HCT116 (cell line): ENCODE measurements around the gene MST1R. TPM values are rescaled to one million over a fixed set of nuclear protein-coding genes. Genes with fewer than 3 reads are reported as not detected.
A peak's percentile ranks its signal among the peaks of the same experiment; 100 is the strongest.
"Not testable (repeated sequence)": the region's sequence is repeated elsewhere in the genome, so short reads cannot be mapped to it uniquely, and the experiment has no call there.

Experiments
- ATAC-seq: fragments of 200-7000 bp; cut with Tn5 transposase; 2 replicates; pipeline ENCODE4 v1.9.1; 2020; ENCODE audit warnings: mild to moderate bottlenecking, moderate library complexity
- BruUV-seq: library from RNA; stranded (reverse); fragments of 400-500 nt; replicated peaks from 2 replicates; lab custom pipeline; 2021; lab: Mats Ljungman, UMichigan
- CTCF ChIA-PET: fragments of 300-600 bp; sonication (Branson Sonifier 250); formaldehyde crosslinking; loops from one replicate; lab custom pipeline; 2021; ENCODE audit warnings: antibody characterized with exemption; lab: Charles Lee
- POLR2A ChIA-PET: fragments of 300-600, 350-600 bp; sonication (Branson Sonifier 250); formaldehyde crosslinking; loops from one replicate; lab custom pipeline; 2021; ENCODE audit warnings: antibody characterized with exemption; lab: Charles Lee
- RAD21 ChIA-PET, 2 experiments: fragments of 300-600 bp; sonication (Branson Sonifier 250); formaldehyde crosslinking; loops; one replicate each; lab custom pipeline; 2023; ENCODE audit warnings: low total read pairs in 2 of 2; ENCODE audit not compliant: uncharacterized antibody in 2 of 2, unreplicated experiment in 2 of 2, low non-redundant PET in 1 of 2; lab: Charles Lee
- DNase-seq: peaks from one replicate; pipeline ENCODE4 v3.0.0-alpha.2; 2010; ENCODE audit warnings: low read depth, low spot score
- H2AFZ ChIP-seq: fragments of 200-600 bp; shearing (Covaris generic), sonication (generic); 2 replicates; pipeline ENCODE4 v1.6.1; 2017; ENCODE audit warnings: low read depth, mixed run types, mixed read lengths, antibody characterized with exemption, low read length; ENCODE audit not compliant: poor library complexity, severe bottlenecking
- H3K27ac ChIP-seq: 2 replicates; pipeline ENCODE4 v1.5.1; 2012; ENCODE audit warnings: low read depth, low read length
- H3K27me3 ChIP-seq: fragments of 200-600 bp; sonication (generic); 2 replicates; pipeline ENCODE4 v1.6.1; 2016; ENCODE audit warnings: mixed run types, low read length, mixed read lengths; ENCODE audit not compliant: insufficient read depth
- H3K36me3 ChIP-seq, 2 experiments: fragments of 200-500 bp in 1 of 2; fragments of 200-600 bp in 1 of 2; sonication (Bioruptor generic) in 1 of 2; sonication (generic) in 1 of 2; 2 replicates each; pipeline versions ENCODE4 v1.5.1 to v1.6.1; 2014 to 2016; ENCODE audit warnings: low read length in 2 of 2, inconsistent platforms in 1 of 2, mixed read lengths in 1 of 2, mixed run types in 1 of 2; ENCODE audit not compliant: insufficient read depth in 2 of 2, control insufficient read depth in 1 of 2
- H3K4me1 ChIP-seq, 2 experiments: fragments of 200-600 bp in 1 of 2; sonication (generic) in 1 of 2; 2 replicates each; pipeline versions ENCODE4 v1.5.1 to v1.6.1; 2012 to 2017; ENCODE audit warnings: low read length in 2 of 2, inconsistent platforms in 1 of 2, mild to moderate bottlenecking in 1 of 2, mixed read lengths in 1 of 2, mixed run types in 1 of 2, moderate library complexity in 1 of 2; ENCODE audit not compliant: insufficient read depth in 2 of 2, control insufficient read depth in 1 of 2
- H3K4me2 ChIP-seq: fragments of 200-600 bp; sonication (generic); 2 replicates; pipeline ENCODE4 v1.6.1; 2017; ENCODE audit warnings: mixed run types, low read length, mixed read lengths
- H3K4me3 ChIP-seq, 2 experiments: fragments of 200-600 bp in 1 of 2; sonication (generic) in 1 of 2; replicated peaks in 1 of 2; 2 replicates each; pipeline ENCODE4 v1.5.1; 2011 to 2016; ENCODE audit warnings: low read length in 2 of 2, control low read depth in 1 of 2, low read depth in 1 of 2, mild to moderate bottlenecking in 1 of 2, mixed read lengths in 1 of 2, mixed run types in 1 of 2
- H3K79me2 ChIP-seq: fragments of 200-600 bp; sonication (generic); 2 replicates; pipeline ENCODE4 v1.6.1; 2017; ENCODE audit warnings: mild to moderate bottlenecking, mixed run types, low read length, moderate library complexity, mixed read lengths; ENCODE audit not compliant: insufficient read depth
- H3K9ac ChIP-seq: fragments of 200-600 bp; sonication (generic); 2 replicates; pipeline ENCODE4 v1.6.1; 2016; ENCODE audit warnings: low read length, mixed read lengths
- H3K9me2 ChIP-seq: fragments of 200-600 bp; sonication (generic), shearing (Covaris generic); 2 replicates; pipeline ENCODE4 v1.6.1; 2017; ENCODE audit warnings: mixed run types, mild to moderate bottlenecking, moderate library complexity; ENCODE audit not compliant: insufficient read depth
- H3K9me3 ChIP-seq, 2 experiments: fragments of 200-500 bp in 1 of 2; fragments of 200-600 bp in 1 of 2; sonication (Bioruptor generic) in 1 of 2; sonication (generic) in 1 of 2; 2 replicates each; pipeline ENCODE4 v1.6.1; 2014 to 2017; ENCODE audit warnings: low read length in 2 of 2, mixed read lengths in 2 of 2, inconsistent platforms in 1 of 2, low read depth in 1 of 2, mild to moderate bottlenecking in 1 of 2, mixed run types in 1 of 2, moderate library complexity in 1 of 2; ENCODE audit not compliant: control insufficient read depth in 1 of 2, insufficient read depth in 1 of 2
- H4K20me1 ChIP-seq: fragments of 200-600 bp; sonication (generic), shearing (Covaris generic); 2 replicates; pipeline ENCODE4 v1.6.1; 2017; ENCODE audit warnings: mixed run types, mild to moderate bottlenecking, moderate library complexity; ENCODE audit not compliant: insufficient read depth
- CBX3 ChIP-seq: IDR thresholded peaks from 2 replicates; pipeline ENCODE4 v1.6.1; 2012; ENCODE audit warnings: low read depth
- EZH2 ChIP-seq: fragments of 200-600 bp; sonication (generic); IDR thresholded peaks from 2 replicates; pipeline ENCODE4 v1.6.1; 2017; ENCODE audit warnings: antibody characterized with exemption, mixed run types
- FOSL1 ChIP-seq: IDR thresholded peaks from 2 replicates; pipeline ENCODE4 v1.6.1; 2012; ENCODE audit warnings: low read depth
- JUND ChIP-seq: IDR thresholded peaks from 2 replicates; pipeline ENCODE4 v1.6.1; 2012
- MAX ChIP-seq: IDR thresholded peaks from 2 replicates; pipeline ENCODE4 v1.6.1; 2012
- POLR2A ChIP-seq: IDR thresholded peaks from 2 replicates; pipeline ENCODE4 v1.7.0; 2011; ENCODE audit warnings: borderline replicate concordance; ENCODE audit not compliant: insufficient read depth, insufficient read length; ENCODE audit errors: extremely low read depth
- POLR2AphosphoS5 ChIP-seq: IDR thresholded peaks from 2 replicates; pipeline ENCODE4 v1.6.1; 2011; ENCODE audit warnings: mild to moderate bottlenecking, low read depth, low read length, moderate library complexity
- RAD21 ChIP-seq: IDR thresholded peaks from 2 replicates; pipeline ENCODE4 v1.6.1; 2012; ENCODE audit warnings: low read depth, mild to moderate bottlenecking
- SIN3A ChIP-seq: IDR thresholded peaks from 2 replicates; pipeline ENCODE4 v1.6.1; 2012; ENCODE audit warnings: low read depth
- SP1 ChIP-seq: IDR thresholded peaks from 2 replicates; pipeline ENCODE4 v1.6.1; 2012; ENCODE audit warnings: low read depth
- ZFX ChIP-seq: fragments of 450-650 bp; IDR thresholded peaks from 2 replicates; pipeline ENCODE4 v1.6.1; 2017
- intact Hi-C: fragments of 100-400 bp; cut with micrococcal nuclease; formaldehyde crosslinking; loops from 2 replicates; pipeline ENCODE4 v1.10.0; 2022
- total RNA-seq: library from RNA; stranded (reverse); gene quantifications from one replicate; pipeline ENCODE4 v1.2.1, GENCODE V29; 2021; ENCODE audit not compliant: unreplicated experiment

Gene MST1R
- total RNA-seq, 1 experiment from 2014 or later: 113 TPM

- POLR2A ChIA-PET: interaction anchor here (1.1 to 1.4 kb wide), 4 partner anchors 15 to 25 kb away, joined by 4 to 5 read pairs (median 5); partner anchors contain the start of gene RBM6
- RAD21 ChIA-PET: no interaction called here
Observed at GRCh38 chr3:49925485-49925884, 21.8 kb upstream of the MST1R start.

GRCh38 chr3:49924683-49925082 is 21.0 kb upstream of the MST1R start:
- no TSS peak for BruUV-seq
- peak overlapping the region; percentile 23; the same call in 1 of the 2 replicates for H3K9ac ChIP-seq
- peak overlapping the region; percentile 67 for H3K4me2 ChIP-seq
- ChIA-PET CTCF (no interaction called here), RAD21 (no interaction called here), POLR2A (interaction anchor here (1.1 to 1.4 kb wide), 6 partner anchors 16 to 24 kb away, joined by 3 to 7 read pairs (median 5); partner anchors contain the start of gene RBM6)
- H3K4me1 ChIP-seq: peaks cover 14 to 27% of the 10 kb centered on the region in 2 experiments
- H4K20me1 ChIP-seq: no peaks in the 10 kb centered on the region
- H3K4me3 ChIP-seq: 0 out of 4 replicates have a peak overlapping the region, but pooled peaks of 1 of the 2 experiments have one; percentile 5
- TF ChIP-seq JUND (peak; percentile 73), FOSL1 (peak; percentile 81), SP1 (0 out of 2 replicates have a peak, but pooled peaks have one; percentile 18), CBX3 (no peak), POLR2AphosphoS5 (0 out of 2 replicates have a peak, but pooled peaks have one; percentile 35)
- ATAC-seq: peak; percentile 54
- no peaks in the 10 kb centered on the region for H3K27me3 ChIP-seq
- H3K27ac ChIP-seq: peak overlapping the region; percentile 28; the same call in 1 of the 2 replicates
- intact Hi-C loops: no loop called here
- DNase-seq: peak; percentile 73
- H2AFZ ChIP-seq: no peak overlapping the region
- H3K9me2 ChIP-seq: no peaks in the 10 kb centered on the region
- no peaks in the 10 kb centered on the region for H3K79me2 ChIP-seq
- no peaks in the 10 kb centered on the region for H3K36me3 ChIP-seq
- no peaks in the 10 kb centered on the region for H3K9me3 ChIP-seq

More at GRCh38 chr3:49925485-49925884, 21.8 kb upstream of the MST1R start:
- ATAC-seq (no peak), DNase-seq (no peak)
- Histone ChIP-seq H3K9me3 (no peaks in the 10 kb centered on the region), H3K4me1 (peaks cover 18 to 35% of the 10 kb centered on the region in 2 experiments), H3K27me3 (no peaks in the 10 kb centered on the region), H3K36me3 (no peaks in the 10 kb centered on the region), H3K27ac (no peak overlapping the region), H3K4me3 (no peak overlapping the region), H3K9me2 (no peaks in the 10 kb centered on the region), H3K4me2 (no peak overlapping the region), H3K9ac (no peak overlapping the region), H2AFZ (no peak overlapping the region), H3K79me2 (no peaks in the 10 kb centered on the region), H4K20me1 (no peaks in the 10 kb centered on the region)
- no TSS peak for BruUV-seq
- CTCF ChIA-PET: no interaction called here
- TF ChIP-seq FOSL1 (no peak), ZFX (no peak), SIN3A (no peak), RAD21 (no peak), EZH2 (no peak), CBX3 (no peak), JUND (no peak), POLR2A (no peak), POLR2AphosphoS5 (no peak), MAX (no peak)
- intact Hi-C loops: no loop called here

DNA sequence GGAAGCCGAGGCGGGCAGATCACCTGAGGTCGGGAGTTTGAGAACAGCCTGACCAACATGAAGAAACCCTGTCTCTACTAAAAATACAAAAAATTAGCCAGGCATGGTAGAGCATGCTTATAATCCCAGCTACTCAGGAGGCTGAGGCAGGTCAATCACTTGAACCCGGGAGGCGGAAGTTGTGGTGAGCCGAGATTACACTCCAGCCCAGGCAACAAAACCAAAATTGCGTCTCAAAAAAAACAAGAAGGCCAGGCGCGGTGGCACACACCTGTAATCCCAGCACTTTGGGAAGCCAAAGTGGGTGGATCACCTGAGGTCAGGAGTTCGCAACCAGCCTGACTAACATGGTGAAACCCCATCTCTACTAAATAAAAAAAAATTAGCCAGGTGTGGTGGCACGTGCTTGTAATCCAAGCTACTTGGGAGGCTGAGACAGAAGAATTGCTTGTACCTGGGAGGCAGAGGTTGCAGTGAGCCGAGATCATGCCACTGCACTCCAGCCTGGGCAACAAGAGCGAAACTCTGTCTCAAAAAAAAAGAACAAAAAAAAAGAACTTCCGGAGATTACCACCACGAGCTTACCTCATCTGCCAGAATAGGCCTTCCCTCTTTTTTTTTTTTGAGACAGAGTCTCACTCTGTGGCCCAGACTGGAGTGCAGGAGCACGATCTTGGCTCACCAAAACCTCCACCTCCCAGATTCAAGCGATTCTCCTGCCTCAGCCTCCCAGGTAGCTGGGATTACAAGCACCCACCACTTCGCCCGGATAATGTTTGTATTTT is 14.3 kb upstream of the MST1R start:
- H3K36me3 ChIP-seq, H3K4me1 ChIP-seq, DNase-seq, H3K27ac ChIP-seq, POLR2A ChIA-PET, intact Hi-C loops, H3K27me3 ChIP-seq, H2AFZ ChIP-seq, H3K9me2 ChIP-seq, BruUV-seq, H4K20me1 ChIP-seq, H3K9ac ChIP-seq, ATAC-seq, H3K79me2 ChIP-seq, H3K4me3 ChIP-seq, H3K9me3 ChIP-seq, H3K4me2 ChIP-seq: not testable (repeated sequence)
- CTCF ChIA-PET: interaction anchor here (1.3 to 1.6 kb wide), 2 partner anchors 12 kb away, joined by 4 read pairs; partner anchors contain the start of gene MON1A
- RAD21 ChIA-PET: interaction anchor here in 1 of 2 experiments (0.6 kb wide), 1 partner anchor 38 kb away, joined by 8 read pairs; no protein-coding TSS in a partner anchor
